ENCODE results near the gene FMN1. TPM values are rescaled to one million over a fixed set of nuclear protein-coding genes. Genes with fewer than 3 reads are reported as not detected.

The FMN1 gene
- polyA plus RNA-seq, 1 donor from 2014 or later: 0.40 TPM

DNA sequence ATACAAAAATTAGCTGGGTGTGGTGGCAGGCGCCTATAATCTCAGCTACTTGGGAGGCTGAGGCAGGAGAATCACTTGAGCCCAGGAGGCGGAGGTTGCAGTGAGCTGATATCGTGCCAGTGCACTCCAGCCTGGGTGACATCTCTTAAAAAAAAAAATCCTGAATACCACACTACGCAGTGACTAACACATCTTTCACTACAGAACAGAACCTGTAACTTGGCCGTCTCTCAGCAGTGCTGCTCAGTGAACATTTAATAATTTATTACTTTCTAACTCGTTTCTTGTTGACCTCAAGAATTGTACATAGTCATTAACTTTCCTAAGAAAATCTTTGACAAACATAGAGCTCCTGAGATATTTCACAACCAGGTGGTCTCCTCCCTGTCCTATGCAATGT lies 472.9 kb downstream of the FMN1 start:
- Histone ChIP-seq H4K20me1 (ENCODE audit: insufficient read depth) (no peaks in the 10 kb centered on the region), H3K4me3 (ENCODE audit: low read length) (no peak overlapping the region), H3K9me3 (ENCODE audit: low read length) (no peaks in the 10 kb centered on the region), H2AFZ (ENCODE audit: low read depth, low read length) (no peak overlapping the region), H3F3A (ENCODE audit: insufficient read depth, low read length, poor library complexity, severe bottlenecking) (no peaks in the 10 kb centered on the region), H3K4me2 (ENCODE audit: low read length) (no peak overlapping the region), H3K79me2 (replicated peaks; ENCODE audit: insufficient read depth, low read length) (no peaks in the 10 kb centered on the region), H3K27ac (ENCODE audit: low read length) (no peak overlapping the region), H3K27me3 (ENCODE audit: insufficient read depth, low read depth, low read length) (peaks cover 51% of the 10 kb centered on the region), H3K36me3 (ENCODE audit: insufficient read depth, low read length) (no peaks in the 10 kb centered on the region), H3K9me2 (ENCODE audit: insufficient read depth, low read length) (no peaks in the 10 kb centered on the region), H3K9ac (ENCODE audit: low read length) (no peak overlapping the region)
- TF ChIP-seq POLR2AphosphoS5 (IDR thresholded peaks at IDR 0.05) (no peak), EZH2 (IDR thresholded peaks at IDR 0.05; ENCODE audit: borderline replicate concordance, insufficient read depth, low read length, poor library complexity, severe bottlenecking) (no peak), TAF1 (IDR thresholded peaks at IDR 0.05; ENCODE audit: low read depth) (no peak), SMC3 (conservative IDR thresholded peaks at IDR 0.05; ENCODE audit: poor library complexity) (no peak)
- TF ChIP-seq, protein P1, sequence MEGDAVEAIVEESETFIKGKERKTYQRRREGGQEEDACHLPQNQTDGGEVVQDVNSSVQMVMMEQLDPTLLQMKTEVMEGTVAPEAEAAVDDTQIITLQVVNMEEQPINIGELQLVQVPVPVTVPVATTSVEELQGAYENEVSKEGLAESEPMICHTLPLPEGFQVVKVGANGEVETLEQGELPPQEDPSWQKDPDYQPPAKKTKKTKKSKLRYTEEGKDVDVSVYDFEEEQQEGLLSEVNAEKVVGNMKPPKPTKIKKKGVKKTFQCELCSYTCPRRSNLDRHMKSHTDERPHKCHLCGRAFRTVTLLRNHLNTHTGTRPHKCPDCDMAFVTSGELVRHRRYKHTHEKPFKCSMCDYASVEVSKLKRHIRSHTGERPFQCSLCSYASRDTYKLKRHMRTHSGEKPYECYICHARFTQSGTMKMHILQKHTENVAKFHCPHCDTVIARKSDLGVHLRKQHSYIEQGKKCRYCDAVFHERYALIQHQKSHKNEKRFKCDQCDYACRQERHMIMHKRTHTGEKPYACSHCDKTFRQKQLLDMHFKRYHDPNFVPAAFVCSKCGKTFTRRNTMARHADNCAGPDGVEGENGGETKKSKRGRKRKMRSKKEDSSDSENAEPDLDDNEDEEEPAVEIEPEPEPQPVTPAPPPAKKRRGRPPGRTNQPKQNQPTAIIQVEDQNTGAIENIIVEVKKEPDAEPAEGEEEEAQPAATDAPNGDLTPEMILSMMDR (IDR thresholded peaks at IDR 0.05; ENCODE audit: poor library complexity, severe bottlenecking): no peak

DNA sequence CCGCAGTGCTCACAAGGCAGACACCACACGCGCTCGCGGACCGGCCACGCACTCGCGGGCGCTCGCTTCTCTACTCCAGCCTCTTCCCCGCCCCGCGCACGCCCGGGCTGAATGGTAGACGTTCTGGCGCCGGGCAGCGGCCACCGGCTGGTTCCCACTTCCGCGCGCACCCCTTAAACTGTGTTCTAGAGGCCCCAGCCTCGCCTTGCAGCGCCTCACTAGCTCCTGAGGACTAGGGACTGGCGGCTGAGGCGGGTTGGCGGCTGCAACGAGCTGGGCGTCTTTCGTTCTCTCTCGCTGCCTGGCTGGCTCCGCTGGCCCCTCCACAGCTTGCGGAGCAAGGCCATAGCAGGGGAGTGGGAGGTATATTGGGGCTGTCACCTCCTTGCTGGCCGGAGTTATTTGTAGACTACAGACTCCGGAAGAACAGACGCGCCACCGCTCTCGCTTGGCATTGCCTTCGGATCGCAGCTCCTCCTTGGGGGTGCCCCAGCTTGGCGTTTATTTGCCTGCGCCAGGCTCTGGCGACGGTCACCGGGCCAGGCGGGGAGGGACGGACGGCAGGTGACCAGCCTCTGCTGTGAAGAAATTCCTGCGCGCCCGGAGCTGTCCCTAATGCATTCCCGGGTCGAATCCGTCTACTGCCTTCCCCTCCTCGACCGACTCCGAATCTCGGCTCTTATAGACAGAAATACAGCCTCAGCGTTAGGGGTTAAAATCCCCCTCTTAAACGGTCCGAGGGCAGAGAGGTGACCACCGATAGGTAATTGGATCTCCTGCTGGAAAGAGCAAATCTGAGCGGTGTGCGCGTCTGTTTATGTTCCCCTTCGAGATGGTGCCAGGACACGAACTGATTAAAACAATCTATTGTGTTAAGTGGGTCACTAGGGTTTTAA lies 475.4 kb downstream of the FMN1 start:
- Histone ChIP-seq H3K27ac (ENCODE audit: low read length) (no peak overlapping the region), H3K36me3 (ENCODE audit: insufficient read depth, low read length) (no peaks in the 10 kb centered on the region), H3K4me2 (ENCODE audit: low read length) (no peak overlapping the region), H3F3A (ENCODE audit: insufficient read depth, low read length, poor library complexity, severe bottlenecking) (no peaks in the 10 kb centered on the region), H3K4me3 (ENCODE audit: low read length) (peak overlapping the region; percentile 68), H3K27me3 (ENCODE audit: insufficient read depth, low read depth, low read length) (peaks cover 74% of the 10 kb centered on the region), H2AFZ (ENCODE audit: low read depth, low read length) (no peak overlapping the region), H3K9ac (ENCODE audit: low read length) (no peak overlapping the region), H3K79me2 (replicated peaks; ENCODE audit: insufficient read depth, low read length) (no peaks in the 10 kb centered on the region), H3K9me3 (ENCODE audit: low read length) (no peaks in the 10 kb centered on the region), H4K20me1 (ENCODE audit: insufficient read depth) (no peaks in the 10 kb centered on the region), H3K9me2 (ENCODE audit: insufficient read depth, low read length) (no peaks in the 10 kb centered on the region)
- TF ChIP-seq, protein P2, sequence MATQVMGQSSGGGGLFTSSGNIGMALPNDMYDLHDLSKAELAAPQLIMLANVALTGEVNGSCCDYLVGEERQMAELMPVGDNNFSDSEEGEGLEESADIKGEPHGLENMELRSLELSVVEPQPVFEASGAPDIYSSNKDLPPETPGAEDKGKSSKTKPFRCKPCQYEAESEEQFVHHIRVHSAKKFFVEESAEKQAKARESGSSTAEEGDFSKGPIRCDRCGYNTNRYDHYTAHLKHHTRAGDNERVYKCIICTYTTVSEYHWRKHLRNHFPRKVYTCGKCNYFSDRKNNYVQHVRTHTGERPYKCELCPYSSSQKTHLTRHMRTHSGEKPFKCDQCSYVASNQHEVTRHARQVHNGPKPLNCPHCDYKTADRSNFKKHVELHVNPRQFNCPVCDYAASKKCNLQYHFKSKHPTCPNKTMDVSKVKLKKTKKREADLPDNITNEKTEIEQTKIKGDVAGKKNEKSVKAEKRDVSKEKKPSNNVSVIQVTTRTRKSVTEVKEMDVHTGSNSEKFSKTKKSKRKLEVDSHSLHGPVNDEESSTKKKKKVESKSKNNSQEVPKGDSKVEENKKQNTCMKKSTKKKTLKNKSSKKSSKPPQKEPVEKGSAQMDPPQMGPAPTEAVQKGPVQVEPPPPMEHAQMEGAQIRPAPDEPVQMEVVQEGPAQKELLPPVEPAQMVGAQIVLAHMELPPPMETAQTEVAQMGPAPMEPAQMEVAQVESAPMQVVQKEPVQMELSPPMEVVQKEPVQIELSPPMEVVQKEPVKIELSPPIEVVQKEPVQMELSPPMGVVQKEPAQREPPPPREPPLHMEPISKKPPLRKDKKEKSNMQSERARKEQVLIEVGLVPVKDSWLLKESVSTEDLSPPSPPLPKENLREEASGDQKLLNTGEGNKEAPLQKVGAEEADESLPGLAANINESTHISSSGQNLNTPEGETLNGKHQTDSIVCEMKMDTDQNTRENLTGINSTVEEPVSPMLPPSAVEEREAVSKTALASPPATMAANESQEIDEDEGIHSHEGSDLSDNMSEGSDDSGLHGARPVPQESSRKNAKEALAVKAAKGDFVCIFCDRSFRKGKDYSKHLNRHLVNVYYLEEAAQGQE (IDR thresholded peaks at IDR 0.05; ENCODE audit: borderline replicate concordance): no peak
- TF ChIP-seq POLR2AphosphoS5 (IDR thresholded peaks at IDR 0.05): peak; percentile 32
- no peak for TF ChIP-seq EZH2 (IDR thresholded peaks at IDR 0.05; ENCODE audit: borderline replicate concordance, insufficient read depth, low read length, poor library complexity, severe bottlenecking)
